ENCODE measurements around the gene PEX7. TPM values are rescaled to one million over a fixed set of nuclear protein-coding genes. Genes with fewer than 3 reads are reported as not detected.

PEX7 gene
- total RNA-seq: 6.7 and 7.4 TPM in 2 replicates

GRCh38 chr6:136822376-136823127, at the start of gene PEX7:
Gene PEX7, plus strand, starts transcription at chr6:136822592. Its CDS starts 74 bp downstream, at chr6:136822666.

GRCh38 chr6:136792410-136793262, 29.8 kb upstream of the PEX7 start, which contains the start of gene MAP3K5:
Gene MAP3K5, minus strand, starts transcription at chr6:136792477. Its CDS starts 320 bp downstream, at chr6:136792157.

GRCh38 chr6:136921936-136922684, 99.7 kb downstream of the PEX7 start, which contains the start of gene SLC35D3:
Gene SLC35D3, plus strand, starts transcription at chr6:136922301. Its CDS starts 128 bp downstream, at chr6:136922429.

Small RNA genes lying within 50 kb of the gene (small RNA-seq; reads per million reads assigned to genes)
- gene RF00019: not detected
- not detected for gene RF00443

Other genes starting within 250 kb of the PEX7 start
- 6.4 and 17.7 TPM in 2 replicates for gene MAP3K5, start 30.1 kb upstream of the PEX7 start, total RNA-seq
- not detected in 2 replicates for gene SLC35D3, start 99.7 kb downstream of the PEX7 start, total RNA-seq
- not detected in 2 replicates for gene IL20RA, start 222.4 kb downstream of the PEX7 start, total RNA-seq